ENCODE results near the gene USP3.
"Not testable (repeated sequence)": the region's sequence is repeated elsewhere in the genome, so short reads cannot be mapped to it uniquely, and the experiment has no call there.

USP3 gene

GRCh38 chr15:63609448-63609847, 105.1 kb downstream of the USP3 start:
- DNase-seq (ENCODE audit: insufficient read length, low spot score) = no peak
- no peak for TF ChIP-seq SPI1 (IDR thresholded peaks at IDR 0.05; ENCODE audit: low read depth, low read length)
- no peak for TF ChIP-seq POLR2AphosphoS5 (IDR thresholded peaks at IDR 0.05; ENCODE audit: low read depth, low read length)
- TF ChIP-seq POU2F2 (IDR thresholded peaks at IDR 0.05; ENCODE audit: low read depth, low read length) = no peak
- no peak for TF ChIP-seq TAF1 (IDR thresholded peaks at IDR 0.05; ENCODE audit: low read depth, low read length)
- TF ChIP-seq PAX5 (IDR thresholded peaks at IDR 0.05; ENCODE audit: insufficient read depth, low read length, severe bottlenecking) = no peak
- no peak for TF ChIP-seq POLR2A (IDR thresholded peaks at IDR 0.05; ENCODE audit: low read depth, low read length)
- peak; percentile 20 for FAIRE-seq

- DNase-seq (ENCODE audit: insufficient read length, low spot score) = peak; percentile 55
- peak; percentile 94 for FAIRE-seq
- no peak for TF ChIP-seq TAF1 (IDR thresholded peaks at IDR 0.05; ENCODE audit: low read depth, low read length)
- no peak for TF ChIP-seq POLR2A (IDR thresholded peaks at IDR 0.05; ENCODE audit: low read depth, low read length)
- no peak for TF ChIP-seq POU2F2 (IDR thresholded peaks at IDR 0.05; ENCODE audit: low read depth, low read length)
- TF ChIP-seq PAX5 (IDR thresholded peaks at IDR 0.05; ENCODE audit: insufficient read depth, low read length, severe bottlenecking) = no peak
Observed at GRCh38 chr15:63610209-63610841, 105.9 kb downstream of the USP3 start.

- FAIRE-seq = no peak
- no peak for TF ChIP-seq PAX5 (IDR thresholded peaks at IDR 0.05; ENCODE audit: insufficient read depth, low read length, severe bottlenecking)
- TF ChIP-seq SPI1 (IDR thresholded peaks at IDR 0.05; ENCODE audit: low read depth, low read length) = no peak
- no peak for TF ChIP-seq TAF1 (IDR thresholded peaks at IDR 0.05; ENCODE audit: low read depth, low read length)
- no peak for TF ChIP-seq POU2F2 (IDR thresholded peaks at IDR 0.05; ENCODE audit: low read depth, low read length)
- TF ChIP-seq POLR2AphosphoS5 (IDR thresholded peaks at IDR 0.05; ENCODE audit: low read depth, low read length) = no peak
- no peak for TF ChIP-seq POLR2A (IDR thresholded peaks at IDR 0.05; ENCODE audit: low read depth, low read length)
- DNase-seq (ENCODE audit: insufficient read length, low spot score) = no peak
Observed at GRCh38 chr15:63611177-63611576, 106.8 kb downstream of the USP3 start.

GRCh38 chr15:63612300-63612699, 107.9 kb downstream of the USP3 start:
- FAIRE-seq = no peak
- no peak for DNase-seq (ENCODE audit: insufficient read length, low spot score)
- no peak for TF ChIP-seq SPI1 (IDR thresholded peaks at IDR 0.05; ENCODE audit: low read depth, low read length)
- no peak for TF ChIP-seq TAF1 (IDR thresholded peaks at IDR 0.05; ENCODE audit: low read depth, low read length)
- no peak for TF ChIP-seq POLR2A (IDR thresholded peaks at IDR 0.05; ENCODE audit: low read depth, low read length)
- TF ChIP-seq POLR2AphosphoS5 (IDR thresholded peaks at IDR 0.05; ENCODE audit: low read depth, low read length) = no peak
- no peak for TF ChIP-seq POU2F2 (IDR thresholded peaks at IDR 0.05; ENCODE audit: low read depth, low read length)
- no peak for TF ChIP-seq PAX5 (IDR thresholded peaks at IDR 0.05; ENCODE audit: insufficient read depth, low read length, severe bottlenecking)

GRCh38 chr15:63615935-63616334, 111.5 kb downstream of the USP3 start:
- TF ChIP-seq POU2F2 (IDR thresholded peaks at IDR 0.05; ENCODE audit: low read depth, low read length) (no peak), POLR2A (IDR thresholded peaks at IDR 0.05; ENCODE audit: low read depth, low read length) (no peak), SPI1 (IDR thresholded peaks at IDR 0.05; ENCODE audit: low read depth, low read length) (no peak), TAF1 (IDR thresholded peaks at IDR 0.05; ENCODE audit: low read depth, low read length) (no peak), PAX5 (IDR thresholded peaks at IDR 0.05; ENCODE audit: insufficient read depth, low read length, severe bottlenecking) (no peak), POLR2AphosphoS5 (IDR thresholded peaks at IDR 0.05; ENCODE audit: low read depth, low read length) (no peak)
- FAIRE-seq = no peak
- DNase-seq (ENCODE audit: insufficient read length, low spot score) = no peak

- DNase-seq (ENCODE audit: insufficient read length, low spot score); FAIRE-seq: not testable (repeated sequence)
Observed at GRCh38 chr15:63617147-63617546, 112.8 kb downstream of the USP3 start.

- FAIRE-seq; DNase-seq (ENCODE audit: insufficient read length, low spot score): not testable (repeated sequence)
Observed at GRCh38 chr15:63617627-63618026, 113.2 kb downstream of the USP3 start.

- FAIRE-seq; DNase-seq (ENCODE audit: insufficient read length, low spot score): not testable (repeated sequence)
Observed at GRCh38 chr15:63620760-63621159, 116.4 kb downstream of the USP3 start.

- FAIRE-seq (no peak), DNase-seq (ENCODE audit: insufficient read length, low spot score) (no peak)
- TF ChIP-seq TAF1 (IDR thresholded peaks at IDR 0.05; ENCODE audit: low read depth, low read length) (no peak), POLR2AphosphoS5 (IDR thresholded peaks at IDR 0.05; ENCODE audit: low read depth, low read length) (no peak), PAX5 (IDR thresholded peaks at IDR 0.05; ENCODE audit: insufficient read depth, low read length, severe bottlenecking) (no peak), SPI1 (IDR thresholded peaks at IDR 0.05; ENCODE audit: low read depth, low read length) (no peak)
Observed at GRCh38 chr15:63623232-63623969, 119.0 kb downstream of the USP3 start.

- FAIRE-seq (peak; percentile 90), DNase-seq (ENCODE audit: insufficient read length, low spot score) (peak; percentile 35)
- TF ChIP-seq TAF1 (IDR thresholded peaks at IDR 0.05; ENCODE audit: low read depth, low read length) (no peak), POLR2AphosphoS5 (IDR thresholded peaks at IDR 0.05; ENCODE audit: low read depth, low read length) (no peak), SPI1 (IDR thresholded peaks at IDR 0.05; ENCODE audit: low read depth, low read length) (peak; percentile 94), POU2F2 (IDR thresholded peaks at IDR 0.05; ENCODE audit: low read depth, low read length) (no peak), PAX5 (IDR thresholded peaks at IDR 0.05; ENCODE audit: insufficient read depth, low read length, severe bottlenecking) (peak; percentile 36)
Observed at GRCh38 chr15:63626955-63627354, 122.6 kb downstream of the USP3 start.

Data from GM12891 (cell line).